SK-N-SH (cell line): ENCODE data around the gene PRKCB. TPM values are rescaled to one million over a fixed set of nuclear protein-coding genes. Genes with fewer than 3 reads are reported as not detected.

Experiments used
- CTCF ChIA-PET: fragments of 300-600, 350-600 bp; formaldehyde crosslinking; extraction: SDS; loops from one replicate; lab custom pipeline; 2021; lab: Yijun Ruan, JAX
- POLR2A ChIA-PET: fragments of 350-600 bp; sonication (Branson Sonifier 250); formaldehyde crosslinking; extraction: SDS; loops from one replicate; lab custom pipeline; 2020; ENCODE audit warnings: antibody characterized with exemption, inconsistent platforms; lab: Yijun Ruan, JAX
- DNase-seq: peaks from one replicate; pipeline ENCODE4 v3.0.0; 2012
- H2AFZ ChIP-seq: fragments of 200-600 bp; sonication (generic); 2 replicates; pipeline ENCODE4 v1.8.1; 2016; ENCODE audit warnings: antibody characterized with exemption, mild to moderate bottlenecking, low read depth
- H3F3A ChIP-seq: fragments of 200-600 bp; sonication (generic); replicated peaks from 2 replicates; pipeline ENCODE3; 2016; ENCODE audit warnings: antibody characterized with exemption, mild to moderate bottlenecking; ENCODE audit not compliant: insufficient read depth
- H3K27ac ChIP-seq, 2 experiments: fragments of 200-500 bp in 1 of 2; fragments of 200-600 bp in 1 of 2; sonication (Bioruptor generic) in 1 of 2; sonication (generic), shearing (Covaris generic) in 1 of 2; 2 replicates each; pipeline versions ENCODE4 v1.5.1 to v1.6.1; 2014 to 2016; ENCODE audit warnings: low read depth in 2 of 2, inconsistent platforms in 1 of 2, low read length in 1 of 2, mild to moderate bottlenecking in 1 of 2, mixed read lengths in 1 of 2
- H3K27me3 ChIP-seq: fragments of 200-600 bp; sonication (generic), shearing (Covaris generic); 2 replicates; pipeline ENCODE4 v1.6.1; 2016; ENCODE audit warnings: mixed run types; ENCODE audit not compliant: insufficient read depth
- H3K36me3 ChIP-seq, 2 experiments: fragments of 200-500 bp in 1 of 2; fragments of 200-600 bp in 1 of 2; sonication (Bioruptor generic) in 1 of 2; sonication (generic) in 1 of 2; replicated peaks in 1 of 2; 2 replicates each; pipeline versions ENCODE3 to v1.5.1; 2014 to 2016; ENCODE audit warnings: low read length in 1 of 2, mild to moderate bottlenecking in 1 of 2; ENCODE audit not compliant: insufficient read depth in 2 of 2, control insufficient read depth in 1 of 2
- H3K4me1 ChIP-seq, 2 experiments: fragments of 200-500 bp in 1 of 2; fragments of 200-600 bp in 1 of 2; sonication (Bioruptor generic) in 1 of 2; sonication (generic), shearing (Covaris generic) in 1 of 2; 2 replicates each; pipeline versions ENCODE4 v1.5.1 to v1.6.1; 2014 to 2016; ENCODE audit warnings: low read depth in 1 of 2, low read length in 1 of 2, mixed run types in 1 of 2; ENCODE audit not compliant: insufficient read depth in 2 of 2, control insufficient read depth in 1 of 2
- H3K4me2 ChIP-seq: fragments of 200-600 bp; sonication (generic), shearing (Covaris generic); 2 replicates; pipeline ENCODE4 v1.6.1; 2017; ENCODE audit warnings: mixed run types
- H3K4me3 ChIP-seq, 2 experiments: fragments of 200-500 bp in 1 of 2; fragments of 200-600 bp in 1 of 2; sonication (Bioruptor generic) in 1 of 2; sonication (generic), shearing (Covaris generic) in 1 of 2; 2 replicates each; pipeline versions ENCODE4 v1.5.1 to v1.8.1; 2014 to 2016; ENCODE audit warnings: low read depth in 2 of 2, inconsistent platforms in 1 of 2, low read length in 1 of 2, mild to moderate bottlenecking in 1 of 2, mixed read lengths in 1 of 2, moderate library complexity in 1 of 2
- H3K79me2 ChIP-seq: fragments of 200-600 bp; sonication (generic); 2 replicates; pipeline ENCODE4 v1.8.1; 2017; ENCODE audit warnings: mild to moderate bottlenecking; ENCODE audit not compliant: insufficient read depth
- H3K9ac ChIP-seq: fragments of 200-600 bp; sonication (generic); 2 replicates; pipeline ENCODE4 v1.6.1; 2017; ENCODE audit warnings: mixed run types
- H3K9me2 ChIP-seq: fragments of 200-600 bp; sonication (generic); 2 replicates; pipeline ENCODE4 v1.6.1; 2017; ENCODE audit warnings: mixed run types
- H3K9me3 ChIP-seq: fragments of 200-600 bp; sonication (generic); 2 replicates; pipeline ENCODE4 v1.6.1; 2017; ENCODE audit warnings: mixed run types, mild to moderate bottlenecking, moderate library complexity
- H4K20me1 ChIP-seq: fragments of 200-600 bp; sonication (generic); 2 replicates; pipeline ENCODE4 v1.6.1; 2017; ENCODE audit warnings: mild to moderate bottlenecking, mixed run types; ENCODE audit not compliant: insufficient read depth
- EP300 ChIP-seq, 2 experiments: IDR thresholded peaks; 2 replicates each; pipeline versions ENCODE4 v1.4.0 to v1.6.1; 2012; ENCODE audit warnings: borderline replicate concordance in 1 of 2, low read depth in 1 of 2, low read length in 1 of 2
- EZH2phosphoT487 ChIP-seq: fragments of 200-600 bp; sonication (generic); IDR thresholded peaks from 2 replicates; pipeline ENCODE4 v1.6.1; 2017; ENCODE audit warnings: low read depth, mixed run types, mild to moderate bottlenecking, antibody characterized with exemption, moderate library complexity, borderline replicate concordance
- FOXJ3 ChIP-seq: sonication (generic); formaldehyde crosslinking; IDR thresholded peaks from 2 replicates; pipeline ENCODE4 v1.5.1; 2020; ENCODE audit warnings: mild to moderate bottlenecking, missing genetic modification reagents
- FOXM1 ChIP-seq: IDR thresholded peaks from 2 replicates; pipeline ENCODE4 v1.4.0; 2012; ENCODE audit warnings: low read depth, mild to moderate bottlenecking
- GABPA ChIP-seq: IDR thresholded peaks from 2 replicates; pipeline ENCODE4 v1.4.0; 2012; ENCODE audit warnings: low read depth, mild to moderate bottlenecking
- GATA2 ChIP-seq: sonication (generic); formaldehyde crosslinking; IDR thresholded peaks from 2 replicates; pipeline ENCODE4 v1.5.0; 2020; ENCODE audit warnings: mild to moderate bottlenecking, missing genetic modification reagents
- JUND ChIP-seq: IDR thresholded peaks from 2 replicates; pipeline ENCODE4 v1.4.0; 2012
- MXI1 ChIP-seq: IDR thresholded peaks from 2 replicates; pipeline ENCODE4 v1.6.1; 2012; ENCODE audit warnings: mild to moderate bottlenecking, low read depth, low read length, improper control_type of control experiment
- POLR2AphosphoS5 ChIP-seq: IDR thresholded peaks from 2 replicates; pipeline ENCODE4 v1.6.1; 2012; ENCODE audit warnings: low read depth, low read length
- RAD21 ChIP-seq: IDR thresholded peaks from 2 replicates; pipeline ENCODE4 v1.6.1; 2012; ENCODE audit warnings: mild to moderate bottlenecking, low read length
- RCOR1 ChIP-seq: fragments of 150-350 bp; IDR thresholded peaks from 2 replicates; pipeline ENCODE4 v1.6.1; 2017; ENCODE audit warnings: antibody characterized with exemption, low read length
- RFX5 ChIP-seq: IDR thresholded peaks from 2 replicates; pipeline ENCODE4 v1.6.1; 2012; ENCODE audit warnings: mild to moderate bottlenecking, improper control_type of control experiment, low read length
- RXRA ChIP-seq: IDR thresholded peaks from 2 replicates; pipeline ENCODE4 v1.4.0; 2012; ENCODE audit warnings: low read depth, mild to moderate bottlenecking, borderline replicate concordance
- SIN3A ChIP-seq: IDR thresholded peaks from 2 replicates; pipeline ENCODE4 v1.6.1; 2012; ENCODE audit warnings: low read depth, mild to moderate bottlenecking, low read length, moderate library complexity, borderline replicate concordance
- SMC3 ChIP-seq: IDR thresholded peaks from 2 replicates; pipeline ENCODE4 v1.6.1; 2012; ENCODE audit warnings: low read depth, low read length, improper control_type of control experiment
- TAF1 ChIP-seq: IDR thresholded peaks from 2 replicates; pipeline ENCODE4 v1.6.1; 2012; ENCODE audit warnings: low read depth, mild to moderate bottlenecking, low read length, moderate library complexity, borderline replicate concordance
- TCF12 ChIP-seq: IDR thresholded peaks from 2 replicates; pipeline ENCODE4 v1.4.0; 2012
- WGBS: methylation state at CpG from one replicate; pipeline ENCODE4 v1.1.6; 2017; ENCODE audit warnings: low lambda C conversion rate; 5-methylcytosine and 5-hydroxymethylcytosine counted together
- polyA plus RNA-seq, 3 experiments: library from polyadenylated mRNA; depleted of rRNA; stranded (reverse); fragments of >200 nt; gene quantifications; 2 replicates each; pipeline ENCODE4 v1.2.3, GENCODE V29; 2012
- TF ChIP-seq, protein P1 (sequence below): fragments of 200-600 bp; sonication (generic); IDR thresholded peaks from 2 replicates; pipeline ENCODE4 v1.6.1; 2017; ENCODE audit warnings: antibody characterized with exemption, mild to moderate bottlenecking, moderate library complexity
- TF ChIP-seq, protein P2 (sequence below): IDR thresholded peaks from 2 replicates; pipeline ENCODE4; 2012
- TF ChIP-seq, protein P3 (sequence below): IDR thresholded peaks from 2 replicates; pipeline ENCODE4 v1.4.0; 2012; ENCODE audit warnings: low read depth

Gene PRKCB
- polyA plus RNA-seq, 1 of the 3 experiments (the other 2 are of a cell fraction): 0.12 TPM

DNA sequence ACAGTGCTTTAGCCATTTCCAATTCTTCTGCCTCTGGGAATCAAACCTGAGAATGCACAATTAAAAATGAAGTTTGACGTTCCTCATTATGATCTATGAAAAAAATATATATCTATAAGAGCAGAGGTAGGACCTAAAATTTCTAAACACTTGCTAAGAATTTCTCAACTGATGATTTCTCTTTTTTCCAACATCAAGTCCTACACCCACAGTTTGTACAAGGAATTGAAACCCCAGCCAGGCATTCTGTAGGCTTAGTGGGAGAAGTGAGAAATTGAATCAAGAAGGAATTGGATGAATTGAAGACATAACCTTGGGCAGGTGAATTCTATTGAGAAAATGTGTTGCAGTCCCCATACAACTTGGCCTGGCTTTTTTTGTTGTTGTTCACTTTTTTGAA, 423.0 kb downstream of the PRKCB start:
- Histone ChIP-seq H3K9ac (no peak overlapping the region), H4K20me1 (no peaks in the 10 kb centered on the region), H3K4me1 (no peaks in the 10 kb centered on the region), H3K9me2 (no peaks in the 10 kb centered on the region), H2AFZ (no peak overlapping the region), H3K36me3 (no peaks in the 10 kb centered on the region), H3K79me2 (no peaks in the 10 kb centered on the region), H3K27me3 (no peaks in the 10 kb centered on the region), H3K9me3 (no peaks in the 10 kb centered on the region), H3F3A (no peaks in the 10 kb centered on the region), H3K4me2 (no peak overlapping the region), H3K4me3 (no peak overlapping the region), H3K27ac (no peak overlapping the region)
- WGBS: 9% methylated on average over 1 of the region's 1 CpG
- TF ChIP-seq GATA2 (CRISPR knock-in tag): no peak
- TF ChIP-seq MXI1: no peak
- no peak for TF ChIP-seq GABPA
- TF ChIP-seq TCF12: no peak
- TF ChIP-seq SMC3: no peak
- no peak for TF ChIP-seq EP300 (IDR thresholded peaks at IDR 0.05; ENCODE audit: borderline replicate concordance in 1 of 2, low read depth in 1 of 2, low read length in 1 of 2)
- TF ChIP-seq RCOR1: no peak
- TF ChIP-seq EZH2phosphoT487: no peak
- TF ChIP-seq TAF1: no peak
- no peak for TF ChIP-seq RFX5
- no peak for TF ChIP-seq RXRA
- no peak for TF ChIP-seq POLR2AphosphoS5
- TF ChIP-seq SIN3A: no peak
- TF ChIP-seq RAD21: no peak
- no peak for TF ChIP-seq FOXJ3
- TF ChIP-seq FOXM1: no peak
- TF ChIP-seq, protein P1, sequence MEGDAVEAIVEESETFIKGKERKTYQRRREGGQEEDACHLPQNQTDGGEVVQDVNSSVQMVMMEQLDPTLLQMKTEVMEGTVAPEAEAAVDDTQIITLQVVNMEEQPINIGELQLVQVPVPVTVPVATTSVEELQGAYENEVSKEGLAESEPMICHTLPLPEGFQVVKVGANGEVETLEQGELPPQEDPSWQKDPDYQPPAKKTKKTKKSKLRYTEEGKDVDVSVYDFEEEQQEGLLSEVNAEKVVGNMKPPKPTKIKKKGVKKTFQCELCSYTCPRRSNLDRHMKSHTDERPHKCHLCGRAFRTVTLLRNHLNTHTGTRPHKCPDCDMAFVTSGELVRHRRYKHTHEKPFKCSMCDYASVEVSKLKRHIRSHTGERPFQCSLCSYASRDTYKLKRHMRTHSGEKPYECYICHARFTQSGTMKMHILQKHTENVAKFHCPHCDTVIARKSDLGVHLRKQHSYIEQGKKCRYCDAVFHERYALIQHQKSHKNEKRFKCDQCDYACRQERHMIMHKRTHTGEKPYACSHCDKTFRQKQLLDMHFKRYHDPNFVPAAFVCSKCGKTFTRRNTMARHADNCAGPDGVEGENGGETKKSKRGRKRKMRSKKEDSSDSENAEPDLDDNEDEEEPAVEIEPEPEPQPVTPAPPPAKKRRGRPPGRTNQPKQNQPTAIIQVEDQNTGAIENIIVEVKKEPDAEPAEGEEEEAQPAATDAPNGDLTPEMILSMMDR: no peak
- TF ChIP-seq JUND: no peak
- TF ChIP-seq, protein P2, sequence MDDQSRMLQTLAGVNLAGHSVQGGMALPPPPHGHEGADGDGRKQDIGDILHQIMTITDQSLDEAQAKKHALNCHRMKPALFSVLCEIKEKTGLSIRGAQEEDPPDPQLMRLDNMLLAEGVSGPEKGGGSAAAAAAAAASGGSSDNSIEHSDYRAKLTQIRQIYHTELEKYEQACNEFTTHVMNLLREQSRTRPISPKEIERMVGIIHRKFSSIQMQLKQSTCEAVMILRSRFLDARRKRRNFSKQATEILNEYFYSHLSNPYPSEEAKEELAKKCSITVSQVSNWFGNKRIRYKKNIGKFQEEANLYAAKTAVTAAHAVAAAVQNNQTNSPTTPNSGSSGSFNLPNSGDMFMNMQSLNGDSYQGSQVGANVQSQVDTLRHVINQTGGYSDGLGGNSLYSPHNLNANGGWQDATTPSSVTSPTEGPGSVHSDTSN: no peak
- CTCF ChIA-PET: interaction anchor here (1.0 to 10.5 kb wide), 3 partner anchors 32 to 214 kb away, joined by 3 to 223 read pairs (median 3); no protein-coding TSS in a partner anchor
- no peak for DNase-seq
- POLR2A ChIA-PET: no interaction called here

DNA sequence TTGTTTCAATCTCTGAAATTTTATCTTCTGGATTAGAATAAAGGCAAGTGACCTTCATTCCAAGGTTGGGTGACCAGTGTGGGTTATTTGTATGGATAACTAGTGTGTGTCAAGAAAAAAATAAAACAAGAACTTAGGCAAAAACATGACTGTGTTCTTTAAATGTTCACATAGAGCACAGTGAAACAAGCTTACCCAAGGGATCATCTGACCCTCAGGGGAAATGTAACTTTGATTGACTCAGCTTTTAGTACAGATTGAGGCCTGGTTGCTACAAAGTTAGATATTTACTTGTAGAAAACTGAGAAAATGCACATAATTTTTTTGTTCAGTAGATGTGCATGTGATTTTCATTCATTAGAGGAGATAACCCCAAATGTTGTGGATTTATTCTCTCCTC, 427.0 kb downstream of the PRKCB start:
- no peaks in the 10 kb centered on the region for H3K4me1 ChIP-seq
- ChIA-PET POLR2A (no interaction called here), CTCF (interaction anchor here (1.0 kb wide), 1 partner anchor 217 kb away, joined by 4 read pairs; no protein-coding TSS in a partner anchor)
- no peaks in the 10 kb centered on the region for H3K9me3 ChIP-seq
- DNase-seq: no peak
- no peak overlapping the region for H3K4me2 ChIP-seq
- H3K9me2 ChIP-seq: no peaks in the 10 kb centered on the region
- no peak overlapping the region for H2AFZ ChIP-seq
- TF ChIP-seq, protein P3, sequence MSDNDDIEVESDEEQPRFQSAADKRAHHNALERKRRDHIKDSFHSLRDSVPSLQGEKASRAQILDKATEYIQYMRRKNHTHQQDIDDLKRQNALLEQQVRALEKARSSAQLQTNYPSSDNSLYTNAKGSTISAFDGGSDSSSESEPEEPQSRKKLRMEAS: no peak
- no peak overlapping the region for H3K9ac ChIP-seq
- no peaks in the 10 kb centered on the region for H3F3A ChIP-seq
- no peak overlapping the region for H3K27ac ChIP-seq
- H3K36me3 ChIP-seq: no peaks in the 10 kb centered on the region
- no peak overlapping the region for H3K4me3 ChIP-seq
- no peaks in the 10 kb centered on the region for H3K79me2 ChIP-seq
- H4K20me1 ChIP-seq: no peaks in the 10 kb centered on the region
- no peaks in the 10 kb centered on the region for H3K27me3 ChIP-seq
